Tibial nerve (tissue), 4 donors: ENCODE results near the gene RPRD1B.

Experiments
- EP300 ChIP-seq, 2 donors: sonication (generic); formaldehyde crosslinking; IDR thresholded peaks; one replicate each; pipeline ENCODE4 v1.6.1; 2017; ENCODE audit warnings: antibody characterized with exemption in 2 of 2, mild to moderate bottlenecking in 1 of 2
- POLR2A ChIP-seq, 2 donors: fragments of 450-650 bp; IDR thresholded peaks; one replicate each; pipeline ENCODE4 v1.6.1; 2017; ENCODE audit warnings: antibody characterized with exemption in 2 of 2, mild to moderate bottlenecking in 2 of 2, moderate library complexity in 2 of 2
- TF ChIP-seq, protein P1 (sequence below), 5 experiments: fragments of 200-600 bp in 3 of 5; fragments of 450-650 bp in 2 of 5; sonication (generic) in 3 of 5; IDR thresholded peaks; one replicate each; pipeline ENCODE4 v1.5.1; 2016 to 2019; ENCODE audit warnings: antibody characterized with exemption in 5 of 5, mild to moderate bottlenecking in 3 of 5, moderate library complexity in 2 of 5

DNA sequence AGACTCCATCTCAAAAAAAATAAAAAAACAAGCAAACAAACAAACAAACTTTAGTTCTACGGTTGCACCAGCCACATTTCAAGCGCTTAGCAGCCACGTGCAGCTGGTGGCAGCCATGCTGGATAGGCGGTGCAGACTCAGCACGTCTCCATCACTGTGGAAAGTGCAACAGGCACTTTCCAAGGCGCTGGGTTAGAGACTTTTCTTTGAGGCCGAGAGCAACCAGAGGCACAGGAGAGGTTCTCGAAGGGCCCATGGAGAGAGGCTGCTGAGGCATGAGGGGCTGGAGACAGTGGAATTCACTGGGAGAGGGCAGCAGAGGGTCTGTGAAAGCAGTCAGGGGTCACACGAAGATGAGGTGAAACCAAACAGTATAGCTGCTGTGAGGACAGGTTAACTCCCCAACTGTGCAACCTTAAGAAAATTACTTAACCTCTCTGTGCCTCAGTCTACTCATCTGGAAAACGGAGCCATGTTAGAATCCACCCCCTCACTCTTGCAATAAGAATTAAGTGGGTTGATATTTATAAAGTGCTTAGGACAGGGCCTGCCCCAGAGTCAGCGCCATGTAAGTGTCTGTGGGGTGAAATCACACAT lies 104.0 kb downstream of the RPRD1B start:
- TF ChIP-seq, protein P1, sequence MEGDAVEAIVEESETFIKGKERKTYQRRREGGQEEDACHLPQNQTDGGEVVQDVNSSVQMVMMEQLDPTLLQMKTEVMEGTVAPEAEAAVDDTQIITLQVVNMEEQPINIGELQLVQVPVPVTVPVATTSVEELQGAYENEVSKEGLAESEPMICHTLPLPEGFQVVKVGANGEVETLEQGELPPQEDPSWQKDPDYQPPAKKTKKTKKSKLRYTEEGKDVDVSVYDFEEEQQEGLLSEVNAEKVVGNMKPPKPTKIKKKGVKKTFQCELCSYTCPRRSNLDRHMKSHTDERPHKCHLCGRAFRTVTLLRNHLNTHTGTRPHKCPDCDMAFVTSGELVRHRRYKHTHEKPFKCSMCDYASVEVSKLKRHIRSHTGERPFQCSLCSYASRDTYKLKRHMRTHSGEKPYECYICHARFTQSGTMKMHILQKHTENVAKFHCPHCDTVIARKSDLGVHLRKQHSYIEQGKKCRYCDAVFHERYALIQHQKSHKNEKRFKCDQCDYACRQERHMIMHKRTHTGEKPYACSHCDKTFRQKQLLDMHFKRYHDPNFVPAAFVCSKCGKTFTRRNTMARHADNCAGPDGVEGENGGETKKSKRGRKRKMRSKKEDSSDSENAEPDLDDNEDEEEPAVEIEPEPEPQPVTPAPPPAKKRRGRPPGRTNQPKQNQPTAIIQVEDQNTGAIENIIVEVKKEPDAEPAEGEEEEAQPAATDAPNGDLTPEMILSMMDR (IDR thresholded peaks at IDR 0.05): no peak
- TF ChIP-seq POLR2A (IDR thresholded peaks at IDR 0.05) (no peak), EP300 (IDR thresholded peaks at IDR 0.05) (no peak)
